D341Med (cell line): Measurements from ENCODE around the gene SOCS7.
A peak's percentile ranks its signal among the peaks of the same experiment; 100 is the strongest.
"Not testable (repeated sequence)": the region's sequence is repeated elsewhere in the genome, so short reads cannot be mapped to it uniquely, and the experiment has no call there.

Source experiments
- DNase-seq: peaks from one replicate; pipeline ENCODE4 v3.0.0; 2012; ENCODE audit warnings: low spot score

The SOCS7 gene

GRCh38 chr17:38421871-38422827 is 70.5 kb downstream of the SOCS7 start:
- no peak for DNase-seq

- DNase-seq, result no peak
Observed at GRCh38 chr17:38424297-38424972, 72.8 kb downstream of the SOCS7 start.

- no peak for DNase-seq
Observed at GRCh38 chr17:38425031-38425430, 73.4 kb downstream of the SOCS7 start.

DNA sequence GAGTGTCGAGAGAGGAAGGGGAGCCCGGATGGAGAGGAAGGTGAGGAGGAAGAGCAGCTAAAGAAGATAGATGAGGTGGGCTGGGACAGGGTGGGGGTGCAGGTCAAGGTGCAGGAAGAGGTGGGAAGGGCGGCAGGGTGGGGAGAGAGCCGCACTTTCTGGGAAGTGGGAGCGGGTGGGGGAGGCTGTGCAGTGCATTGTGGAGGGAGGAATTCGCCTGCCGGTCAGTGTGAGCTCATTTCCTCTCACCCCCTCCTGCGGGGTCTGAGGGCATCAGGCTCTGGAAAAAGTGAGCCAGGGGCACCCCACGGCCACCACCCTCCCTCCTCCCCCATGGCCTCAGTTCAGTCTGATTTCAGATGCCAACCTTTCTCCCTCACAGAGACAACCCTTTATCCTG is 74.1 kb downstream of the SOCS7 start:
- DNase-seq, result no peak

- no peak for DNase-seq
Observed at GRCh38 chr17:38426441-38426840, 74.8 kb downstream of the SOCS7 start.

- no peak for DNase-seq
Observed at GRCh38 chr17:38427160-38427949, 75.7 kb downstream of the SOCS7 start.

- DNase-seq, result no peak
Observed at GRCh38 chr17:38428112-38428642, 76.5 kb downstream of the SOCS7 start, which contains the start of gene ARHGAP23. Gene ARHGAP23 (plus strand): TSS chr17:38428464. CDS start chr17:38428486, 22 bp downstream.

GRCh38 chr17:38428643-38429371 is 77.2 kb downstream of the SOCS7 start:
- no peak for DNase-seq

- DNase-seq, result no peak
Observed at GRCh38 chr17:38429476-38430100, 77.9 kb downstream of the SOCS7 start.

DNA sequence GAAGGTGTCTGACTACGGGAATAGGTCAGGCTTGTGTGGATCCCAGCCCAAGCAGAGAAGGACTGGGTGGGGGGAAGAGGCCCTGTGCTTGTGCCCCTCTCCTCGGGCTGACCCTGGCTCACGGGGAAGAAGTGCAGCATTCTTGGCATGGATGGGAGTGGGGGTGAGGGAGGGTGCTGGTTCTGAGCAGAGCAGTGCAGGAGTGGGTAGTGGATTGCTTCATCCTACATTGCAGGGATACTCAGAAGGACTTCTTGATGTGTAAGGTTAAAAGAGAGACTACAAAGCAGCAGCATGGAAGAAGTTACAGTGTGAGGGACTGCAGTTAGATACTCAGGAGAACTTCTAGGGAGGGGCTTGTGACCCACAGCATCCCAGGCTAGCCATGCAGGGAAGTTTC is 78.7 kb downstream of the SOCS7 start:
- DNase-seq, result no peak

DNA sequence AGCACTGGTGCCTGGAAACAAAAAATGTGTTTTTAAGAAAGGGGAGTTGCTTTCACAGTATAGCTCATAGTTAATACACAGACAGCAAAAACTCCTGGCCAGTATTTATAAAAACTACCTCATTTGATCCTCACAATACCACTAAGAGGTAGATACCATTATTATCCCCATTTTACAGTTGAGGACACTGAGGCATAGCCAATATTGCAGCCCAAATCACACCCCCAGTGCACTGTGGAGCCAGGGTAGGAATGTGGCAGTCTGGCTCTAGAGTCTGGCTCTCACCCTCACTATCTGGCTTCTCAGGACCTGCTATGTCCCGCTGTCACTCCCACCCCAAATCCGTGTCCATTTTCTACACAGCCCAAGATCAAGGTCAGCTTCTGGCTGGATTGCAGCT is 79.2 kb downstream of the SOCS7 start:
- no peak for DNase-seq

GRCh38 chr17:38431346-38432145 is 79.9 kb downstream of the SOCS7 start:
- DNase-seq, result no peak

- no peak for DNase-seq
Observed at GRCh38 chr17:38434178-38434665, 82.6 kb downstream of the SOCS7 start.

DNA sequence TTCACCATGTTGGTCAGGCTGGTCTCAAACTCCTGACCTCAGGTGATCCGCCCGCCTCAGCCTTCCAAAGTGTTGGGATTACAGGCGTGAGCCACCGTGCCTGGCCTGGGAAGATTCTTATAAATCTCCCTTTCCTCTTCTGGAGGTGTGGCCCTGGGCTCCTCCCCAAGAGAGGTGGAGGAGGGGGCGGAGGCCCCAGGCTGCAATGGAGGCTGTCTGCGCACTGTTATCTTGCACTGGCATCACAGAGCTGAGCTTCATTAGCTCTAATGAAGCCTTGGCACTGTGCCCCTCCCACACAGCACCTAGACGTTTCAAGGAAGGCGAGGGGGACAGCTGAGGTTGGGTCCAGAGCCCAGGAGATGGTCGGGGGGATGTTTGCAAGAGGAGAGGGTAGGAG is 84.2 kb downstream of the SOCS7 start:
- DNase-seq, result no peak

DNA sequence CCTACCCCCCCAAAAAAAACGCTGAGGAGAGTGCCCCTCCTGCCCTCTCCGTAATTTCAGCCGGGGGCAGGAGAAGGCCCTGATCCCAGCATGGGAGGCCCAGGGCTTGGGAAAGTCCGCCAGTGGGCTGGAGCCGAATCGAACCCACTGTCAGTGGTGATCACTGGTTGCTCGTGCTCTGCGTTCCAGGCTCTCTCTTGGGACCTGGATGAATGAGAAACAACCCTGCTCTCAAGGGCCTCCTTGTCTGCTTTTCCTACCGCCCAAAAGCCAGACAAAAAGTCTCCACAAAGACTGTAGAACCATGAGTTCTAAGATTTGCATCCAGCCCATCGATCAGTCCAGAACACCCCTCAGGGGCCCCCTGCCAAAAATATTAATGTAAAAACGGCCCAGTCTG is 84.7 kb downstream of the SOCS7 start:
- no peak for DNase-seq

DNA sequence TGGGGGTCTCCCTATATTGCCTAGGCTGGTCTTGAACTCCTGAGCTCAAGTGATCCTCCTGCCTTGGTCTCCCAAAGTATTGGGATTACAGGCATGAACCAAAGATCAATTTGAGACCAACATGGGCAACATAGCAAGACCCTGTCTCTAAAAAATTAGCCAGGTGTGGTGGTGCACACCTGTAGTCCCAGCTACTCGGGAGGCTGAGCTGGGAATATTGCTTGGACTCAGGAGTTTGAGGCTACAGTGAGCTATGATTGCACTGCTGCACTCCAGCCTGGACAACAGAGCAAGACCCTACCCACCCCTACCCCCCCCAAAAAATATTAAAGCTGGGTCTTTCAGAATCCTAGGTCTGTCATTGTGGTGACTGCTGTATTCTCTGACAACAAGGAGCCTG is 85.7 kb downstream of the SOCS7 start:
- not testable (repeated sequence) for DNase-seq

DNA sequence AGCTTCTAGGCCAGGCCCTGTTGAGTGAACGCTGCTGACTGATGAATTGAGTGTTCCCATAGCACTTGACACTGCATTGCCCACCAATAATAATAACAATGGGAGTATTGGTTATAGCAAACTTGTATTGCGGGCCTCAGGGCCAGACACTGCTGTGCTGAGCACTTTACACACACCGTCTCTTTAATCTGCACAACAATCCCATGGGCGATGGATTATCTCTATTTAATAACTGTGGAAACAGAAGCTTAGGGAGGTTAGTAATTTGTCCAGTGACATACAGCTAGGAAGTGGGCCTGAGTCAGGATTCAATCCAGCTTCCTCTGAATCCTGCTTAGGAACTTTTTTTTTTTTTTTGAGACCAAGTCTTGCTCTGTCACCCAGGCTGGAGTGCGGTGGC is 87.8 kb downstream of the SOCS7 start:
- peak; percentile 84 for DNase-seq

GRCh38 chr17:38440614-38441397 is 89.2 kb downstream of the SOCS7 start:
- DNase-seq, result no peak

- DNase-seq, result no peak
Observed at GRCh38 chr17:38441429-38442061, 89.9 kb downstream of the SOCS7 start.
